Liver (tissue), 9 donors: ENCODE data around the gene EVPL. TPM values are rescaled to one million over a fixed set of nuclear protein-coding genes. Genes with fewer than 3 reads are reported as not detected.

Experiments
- DNase-seq: peaks from one replicate; pipeline ENCODE4 v3.0.0-alpha.2; 2017; ENCODE audit warnings: low spot score
- H3K27ac ChIP-seq, 2 donors: one replicate each; pipeline ENCODE4 v1.7.0; 2013; ENCODE audit warnings: inconsistent platforms in 2 of 2, low read length in 2 of 2, control low read depth in 1 of 2, low read depth in 1 of 2, mild to moderate bottlenecking in 1 of 2
- H3K27me3 ChIP-seq, 4 donors: one replicate each; pipeline versions ENCODE4 v1.6.1 to v1.7.0; 2013; ENCODE audit warnings: low read length in 3 of 4, inconsistent platforms in 1 of 4, mild to moderate bottlenecking in 1 of 4, moderate library complexity in 1 of 4; ENCODE audit not compliant: control insufficient read depth in 4 of 4, insufficient read depth in 4 of 4
- H3K36me3 ChIP-seq, 4 donors: one replicate each; pipeline versions ENCODE4 v1.6.1 to v1.7.0; 2013; ENCODE audit warnings: low read length in 3 of 4, mild to moderate bottlenecking in 3 of 4, low read depth in 1 of 4, moderate library complexity in 1 of 4; ENCODE audit not compliant: control insufficient read depth in 4 of 4, insufficient read depth in 3 of 4
- H3K4me1 ChIP-seq, 4 donors: one replicate each; pipeline versions ENCODE4 v1.6.1 to v1.7.0; 2013; ENCODE audit warnings: low read length in 3 of 4, mild to moderate bottlenecking in 3 of 4, moderate library complexity in 1 of 4; ENCODE audit not compliant: control insufficient read depth in 4 of 4, insufficient read depth in 4 of 4
- H3K4me3 ChIP-seq, 3 donors: one replicate each; pipeline versions ENCODE4 v1.6.1 to v1.7.0; 2013; ENCODE audit warnings: low read length in 3 of 3, control low read depth in 1 of 3, low read depth in 1 of 3, mild to moderate bottlenecking in 1 of 3
- H3K9ac ChIP-seq, 2 donors: one replicate each; pipeline ENCODE4 v1.7.0; 2013; ENCODE audit warnings: low read length in 2 of 2, mild to moderate bottlenecking in 2 of 2, moderate library complexity in 2 of 2, control low read depth in 1 of 2, low read depth in 1 of 2
- H3K9me3 ChIP-seq, 4 donors: one replicate each; pipeline versions ENCODE4 v1.6.1 to v1.7.0; 2013; ENCODE audit warnings: low read length in 3 of 4; ENCODE audit not compliant: control insufficient read depth in 4 of 4
- EGR1 ChIP-seq, 2 donors: IDR thresholded peaks; 2 replicates each; pipeline ENCODE4 v1.6.1; 2016 to 2018; ENCODE audit warnings: antibody characterized with exemption in 2 of 2, low read depth in 2 of 2
- FOXA1 ChIP-seq: IDR thresholded peaks from 2 replicates; pipeline ENCODE4 v1.6.1; 2016; ENCODE audit warnings: antibody characterized with exemption
- FOXA2 ChIP-seq: IDR thresholded peaks from 2 replicates; pipeline ENCODE4 v1.6.1; 2016; ENCODE audit warnings: antibody characterized with exemption
- GABPA ChIP-seq, 2 donors: IDR thresholded peaks in 1 of 2; conservative IDR thresholded peaks in 1 of 2; 2 replicates each; pipeline ENCODE4 v1.6.1; 2016; ENCODE audit warnings: antibody characterized with exemption in 2 of 2, mild to moderate bottlenecking in 1 of 2, moderate library complexity in 1 of 2
- HNF4A ChIP-seq, 2 donors: conservative IDR thresholded peaks; 2 replicates each; pipeline ENCODE4 v1.6.1; 2016; ENCODE audit warnings: antibody characterized with exemption in 2 of 2, mild to moderate bottlenecking in 2 of 2
- HNF4G ChIP-seq: IDR thresholded peaks from 2 replicates; pipeline ENCODE4 v1.6.1; 2016; ENCODE audit warnings: antibody characterized with exemption
- JUND ChIP-seq, 2 donors: IDR thresholded peaks; 2 replicates each; pipeline ENCODE4 v1.6.1; 2016; ENCODE audit warnings: antibody characterized with exemption in 2 of 2
- NR2F2 ChIP-seq: IDR thresholded peaks from 2 replicates; pipeline ENCODE4 v1.6.1; 2016; ENCODE audit warnings: antibody characterized with exemption
- RAD21 ChIP-seq, 2 donors: IDR thresholded peaks; 2 replicates each; pipeline ENCODE4 v1.6.1; 2016; ENCODE audit warnings: antibody characterized with exemption in 2 of 2, mild to moderate bottlenecking in 2 of 2
- RXRA ChIP-seq, 2 donors: IDR thresholded peaks; 2 replicates each; pipeline ENCODE4 v1.6.1; 2017 to 2018; ENCODE audit warnings: antibody characterized with exemption in 2 of 2, mild to moderate bottlenecking in 1 of 2
- SP1 ChIP-seq: IDR thresholded peaks from 2 replicates; pipeline ENCODE4 v1.6.1; 2018; ENCODE audit warnings: antibody characterized with exemption, mild to moderate bottlenecking
- TAF1 ChIP-seq: conservative IDR thresholded peaks from 2 replicates; pipeline ENCODE4 v1.6.1; 2016; ENCODE audit warnings: antibody characterized with exemption, mild to moderate bottlenecking
- YY1 ChIP-seq: IDR thresholded peaks from 2 replicates; pipeline ENCODE4 v1.6.1; 2016; ENCODE audit warnings: antibody characterized with exemption, mild to moderate bottlenecking
- WGBS: extraction: QIAGEN DNeasy Blood & Tissue Kit; methylation state at CpG from one replicate; pipeline ENCODE4 v1.1.7; 2013; 5-methylcytosine and 5-hydroxymethylcytosine counted together
- polyA plus RNA-seq, 2 donors: library from polyadenylated mRNA; stranded (reverse) in 1 of 2; unstranded in 1 of 2; fragments of 200-250 nt in 1 of 2; fragments of >200 nt in 1 of 2; fragmentation: Nextera tagmentation in 1 of 2; extraction: Ambion mirVana in 1 of 2; gene quantifications; one replicate each; pipeline versions ENCODE4 v1.2.1 to v1.2.3, GENCODE V29; 2013 to 2015
- total RNA-seq, 2 donors: library from RNA; depleted of rRNA; stranded (reverse); fragments of >200 nt; gene quantifications; one replicate each; pipeline ENCODE4 v1.2.3, GENCODE V29; 2014
- TF ChIP-seq, protein P1 (sequence below): IDR thresholded peaks from 2 replicates; pipeline ENCODE4 v1.6.1; 2016; ENCODE audit warnings: antibody characterized with exemption
- TF ChIP-seq, protein P2 (sequence below): fragments of 150-350 bp; IDR thresholded peaks from 2 replicates; pipeline ENCODE4 v1.5.1; 2017; ENCODE audit warnings: improper control_type of control experiment, low read depth, low read length; ENCODE audit not compliant: missing input control
- TF ChIP-seq, protein P3 (sequence below): IDR thresholded peaks from 2 replicates; pipeline ENCODE4 v1.6.1; 2016; ENCODE audit warnings: antibody characterized with exemption
- TF ChIP-seq, protein P4 (sequence below): IDR thresholded peaks from 2 replicates; pipeline ENCODE4 v1.6.1; 2016; ENCODE audit warnings: antibody characterized with exemption
- TF ChIP-seq, protein P5 (sequence below): IDR thresholded peaks from 2 replicates; pipeline ENCODE4 v1.6.1; 2016; ENCODE audit warnings: antibody characterized with exemption, mild to moderate bottlenecking
- donor health status: healthy.
- donor health status: healthy.
- donor health status: healthy.
- donor health status: healthy.
- donor health status: healthy.

The EVPL gene
- total and polyA plus RNA-seq, 4 donors, result 0.03 to 0.33 (median 0.21) TPM; not detected in 1

DNA sequence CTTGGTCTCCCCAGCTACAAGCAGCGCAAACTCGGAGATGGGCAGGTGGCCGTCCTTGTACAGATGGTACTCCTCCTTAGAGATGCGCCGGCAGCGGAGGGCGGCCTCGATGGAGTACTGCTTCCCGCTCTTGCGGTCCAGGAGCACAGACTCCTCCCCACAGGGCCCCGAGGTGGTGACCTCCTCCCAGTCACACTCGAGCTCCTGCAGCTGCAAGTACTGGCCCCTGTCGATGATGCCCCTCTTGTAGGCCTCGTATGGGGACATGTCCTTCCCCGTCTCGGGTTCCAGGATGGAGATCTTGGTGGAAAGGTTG, 19.3 kb downstream of the EVPL start (continued):
- TF ChIP-seq, protein P1, sequence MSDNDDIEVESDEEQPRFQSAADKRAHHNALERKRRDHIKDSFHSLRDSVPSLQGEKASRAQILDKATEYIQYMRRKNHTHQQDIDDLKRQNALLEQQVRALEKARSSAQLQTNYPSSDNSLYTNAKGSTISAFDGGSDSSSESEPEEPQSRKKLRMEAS, result no peak

DNA sequence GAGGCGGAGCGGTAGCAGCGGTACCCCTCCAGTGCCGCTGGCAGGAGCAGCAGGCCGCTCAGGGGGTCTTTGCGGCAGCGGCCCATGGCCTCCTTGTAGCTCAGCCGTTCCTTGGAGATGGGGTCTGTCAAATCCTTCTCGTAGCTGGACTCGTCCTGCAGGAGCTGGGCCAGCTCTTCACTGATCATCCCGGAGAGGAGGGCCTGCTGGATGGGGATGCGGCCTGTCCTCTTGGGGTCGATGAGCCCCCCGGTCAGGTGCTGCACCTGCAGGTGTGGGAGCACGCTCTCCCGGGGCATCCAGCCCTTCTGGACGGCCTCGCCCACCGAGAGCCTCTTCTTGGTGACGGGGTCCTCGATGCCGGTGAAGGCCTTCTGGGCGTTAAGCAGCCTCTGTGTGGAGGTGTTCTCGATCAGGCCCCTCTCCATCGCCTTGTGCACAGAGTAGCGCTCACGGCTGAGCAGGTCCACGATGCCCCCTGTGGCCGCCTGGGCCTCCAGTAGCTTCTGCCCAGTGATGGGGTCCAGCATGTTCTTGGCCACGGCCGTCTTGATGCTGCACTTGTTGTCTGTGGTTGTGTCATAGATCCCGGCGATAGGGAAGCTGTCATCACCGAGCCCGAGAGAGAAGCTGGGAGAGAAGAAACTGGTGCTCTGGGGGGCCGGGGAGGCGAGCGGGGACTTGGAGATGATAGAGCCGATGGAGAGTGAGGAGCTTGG, 19.8 kb downstream of the EVPL start:
- 92% methylated on average over 39 of the region's 39 CpGs for WGBS
- no peaks in the 10 kb centered on the region for H3K9me3 ChIP-seq
- H3K4me1 ChIP-seq, result peaks cover 4 to 32% (median 22%) of the 10 kb centered on the region in 4 donors
- TF ChIP-seq NR2F2 (no peak), HNF4A (conservative IDR thresholded peaks at IDR 0.05) (no peak), JUND (IDR thresholded peaks at IDR 0.05) (no peak), EGR1 (IDR thresholded peaks at IDR 0.05; ENCODE audit: low read depth in 2 of 2) (no peak), RXRA (IDR thresholded peaks at IDR 0.05) (no peak), FOXA1 (no peak), FOXA2 (no peak), SP1 (no peak), TAF1 (no peak), RAD21 (IDR thresholded peaks at IDR 0.05) (no peak), GABPA (IDR thresholded peaks at IDR 0.05 in 1 of 2, conservative IDR thresholded peaks at IDR 0.05 in 1 of 2) (no peak), YY1 (no peak), HNF4G (no peak)
- TF ChIP-seq, protein P2, sequence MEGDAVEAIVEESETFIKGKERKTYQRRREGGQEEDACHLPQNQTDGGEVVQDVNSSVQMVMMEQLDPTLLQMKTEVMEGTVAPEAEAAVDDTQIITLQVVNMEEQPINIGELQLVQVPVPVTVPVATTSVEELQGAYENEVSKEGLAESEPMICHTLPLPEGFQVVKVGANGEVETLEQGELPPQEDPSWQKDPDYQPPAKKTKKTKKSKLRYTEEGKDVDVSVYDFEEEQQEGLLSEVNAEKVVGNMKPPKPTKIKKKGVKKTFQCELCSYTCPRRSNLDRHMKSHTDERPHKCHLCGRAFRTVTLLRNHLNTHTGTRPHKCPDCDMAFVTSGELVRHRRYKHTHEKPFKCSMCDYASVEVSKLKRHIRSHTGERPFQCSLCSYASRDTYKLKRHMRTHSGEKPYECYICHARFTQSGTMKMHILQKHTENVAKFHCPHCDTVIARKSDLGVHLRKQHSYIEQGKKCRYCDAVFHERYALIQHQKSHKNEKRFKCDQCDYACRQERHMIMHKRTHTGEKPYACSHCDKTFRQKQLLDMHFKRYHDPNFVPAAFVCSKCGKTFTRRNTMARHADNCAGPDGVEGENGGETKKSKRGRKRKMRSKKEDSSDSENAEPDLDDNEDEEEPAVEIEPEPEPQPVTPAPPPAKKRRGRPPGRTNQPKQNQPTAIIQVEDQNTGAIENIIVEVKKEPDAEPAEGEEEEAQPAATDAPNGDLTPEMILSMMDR, result no peak
- TF ChIP-seq, protein P1, result no peak
- TF ChIP-seq, protein P3, sequence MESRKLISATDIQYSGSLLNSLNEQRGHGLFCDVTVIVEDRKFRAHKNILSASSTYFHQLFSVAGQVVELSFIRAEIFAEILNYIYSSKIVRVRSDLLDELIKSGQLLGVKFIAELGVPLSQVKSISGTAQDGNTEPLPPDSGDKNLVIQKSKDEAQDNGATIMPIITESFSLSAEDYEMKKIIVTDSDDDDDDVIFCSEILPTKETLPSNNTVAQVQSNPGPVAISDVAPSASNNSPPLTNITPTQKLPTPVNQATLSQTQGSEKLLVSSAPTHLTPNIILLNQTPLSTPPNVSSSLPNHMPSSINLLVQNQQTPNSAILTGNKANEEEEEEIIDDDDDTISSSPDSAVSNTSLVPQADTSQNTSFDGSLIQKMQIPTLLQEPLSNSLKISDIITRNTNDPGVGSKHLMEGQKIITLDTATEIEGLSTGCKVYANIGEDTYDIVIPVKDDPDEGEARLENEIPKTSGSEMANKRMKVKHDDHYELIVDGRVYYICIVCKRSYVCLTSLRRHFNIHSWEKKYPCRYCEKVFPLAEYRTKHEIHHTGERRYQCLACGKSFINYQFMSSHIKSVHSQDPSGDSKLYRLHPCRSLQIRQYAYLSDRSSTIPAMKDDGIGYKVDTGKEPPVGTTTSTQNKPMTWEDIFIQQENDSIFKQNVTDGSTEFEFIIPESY, result no peak
- TF ChIP-seq, protein P4, sequence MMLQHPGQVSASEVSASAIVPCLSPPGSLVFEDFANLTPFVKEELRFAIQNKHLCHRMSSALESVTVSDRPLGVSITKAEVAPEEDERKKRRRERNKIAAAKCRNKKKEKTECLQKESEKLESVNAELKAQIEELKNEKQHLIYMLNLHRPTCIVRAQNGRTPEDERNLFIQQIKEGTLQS, result no peak
- TF ChIP-seq, protein P5, sequence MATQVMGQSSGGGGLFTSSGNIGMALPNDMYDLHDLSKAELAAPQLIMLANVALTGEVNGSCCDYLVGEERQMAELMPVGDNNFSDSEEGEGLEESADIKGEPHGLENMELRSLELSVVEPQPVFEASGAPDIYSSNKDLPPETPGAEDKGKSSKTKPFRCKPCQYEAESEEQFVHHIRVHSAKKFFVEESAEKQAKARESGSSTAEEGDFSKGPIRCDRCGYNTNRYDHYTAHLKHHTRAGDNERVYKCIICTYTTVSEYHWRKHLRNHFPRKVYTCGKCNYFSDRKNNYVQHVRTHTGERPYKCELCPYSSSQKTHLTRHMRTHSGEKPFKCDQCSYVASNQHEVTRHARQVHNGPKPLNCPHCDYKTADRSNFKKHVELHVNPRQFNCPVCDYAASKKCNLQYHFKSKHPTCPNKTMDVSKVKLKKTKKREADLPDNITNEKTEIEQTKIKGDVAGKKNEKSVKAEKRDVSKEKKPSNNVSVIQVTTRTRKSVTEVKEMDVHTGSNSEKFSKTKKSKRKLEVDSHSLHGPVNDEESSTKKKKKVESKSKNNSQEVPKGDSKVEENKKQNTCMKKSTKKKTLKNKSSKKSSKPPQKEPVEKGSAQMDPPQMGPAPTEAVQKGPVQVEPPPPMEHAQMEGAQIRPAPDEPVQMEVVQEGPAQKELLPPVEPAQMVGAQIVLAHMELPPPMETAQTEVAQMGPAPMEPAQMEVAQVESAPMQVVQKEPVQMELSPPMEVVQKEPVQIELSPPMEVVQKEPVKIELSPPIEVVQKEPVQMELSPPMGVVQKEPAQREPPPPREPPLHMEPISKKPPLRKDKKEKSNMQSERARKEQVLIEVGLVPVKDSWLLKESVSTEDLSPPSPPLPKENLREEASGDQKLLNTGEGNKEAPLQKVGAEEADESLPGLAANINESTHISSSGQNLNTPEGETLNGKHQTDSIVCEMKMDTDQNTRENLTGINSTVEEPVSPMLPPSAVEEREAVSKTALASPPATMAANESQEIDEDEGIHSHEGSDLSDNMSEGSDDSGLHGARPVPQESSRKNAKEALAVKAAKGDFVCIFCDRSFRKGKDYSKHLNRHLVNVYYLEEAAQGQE, result no peak
- H3K36me3 ChIP-seq, result no peaks in the 10 kb centered on the region
- no peak overlapping the region for H3K9ac ChIP-seq
- DNase-seq, result no peak
- no peak overlapping the region for H3K4me3 ChIP-seq
- H3K27me3 ChIP-seq, result no peaks in the 10 kb centered on the region
- H3K27ac ChIP-seq, result no peak overlapping the region
